Psoas muscle (tissue), 8 donors: Measurements from ENCODE around the gene GTF3C5. TPM values are rescaled to one million over a fixed set of nuclear protein-coding genes. Genes with fewer than 3 reads are reported as not detected.
A peak's percentile ranks its signal among the peaks of the same experiment; 100 is the strongest.
"Not testable (repeated sequence)": the region's sequence is repeated elsewhere in the genome, so short reads cannot be mapped to it uniquely, and the experiment has no call there.

Experiments used
- ATAC-seq, 4 donors: fragments of 200-7000 bp; cut with Tn5 transposase; one replicate each; pipeline ENCODE4 v1.9.1; 2020; ENCODE audit warnings: moderate library complexity in 3 of 4, mild to moderate bottlenecking in 2 of 4
- DNase-seq, 2 donors: peaks; one replicate each; pipeline ENCODE4 v3.0.0-alpha.2; 2020
- H3K27ac ChIP-seq: fragments of 200-600 bp; one replicate; pipeline ENCODE4 v1.8.0; 2022
- H3K27me3 ChIP-seq, 3 donors: fragments of 200-600 bp in 1 of 3; one replicate each; pipeline versions ENCODE4 v1.6.1 to v1.8.0; 2013 to 2022; ENCODE audit warnings: low read length in 2 of 3, mild to moderate bottlenecking in 2 of 3, moderate library complexity in 1 of 3; ENCODE audit not compliant: insufficient read depth in 3 of 3
- H3K36me3 ChIP-seq, 2 donors: fragments of 200-600 bp in 1 of 2; one replicate each; pipeline versions ENCODE4 v1.6.1 to v1.8.0; 2013 to 2022; ENCODE audit warnings: low read depth in 1 of 2, mild to moderate bottlenecking in 1 of 2, moderate library complexity in 1 of 2; ENCODE audit not compliant: insufficient read depth in 1 of 2
- H3K4me1 ChIP-seq: fragments of 200-600 bp; one replicate; pipeline ENCODE4 v1.8.0; 2022
- H3K4me3 ChIP-seq: fragments of 200-600 bp; one replicate; pipeline ENCODE4 v1.8.0; 2022; ENCODE audit warnings: mild to moderate bottlenecking
- H3K9me3 ChIP-seq: fragments of 200-600 bp; one replicate; pipeline ENCODE4 v1.8.0; 2022
- CTCF ChIP-seq: fragments of 200-600 bp; IDR thresholded peaks from one replicate; pipeline ENCODE4 v1.8.0; 2022; ENCODE audit warnings: antibody characterized with exemption
- WGBS, 3 donors: extraction: QIAGEN DNeasy Blood & Tissue Kit; methylation state at CpG; one replicate each; pipeline versions ENCODE4 v1.1.6 to v1.1.7; 2013; 5-methylcytosine and 5-hydroxymethylcytosine counted together
- intact Hi-C, 2 donors: fragments of 100-400 bp; cut with DNase I; formaldehyde crosslinking; loops; one replicate each; pipeline versions ENCODE4 v1.11.0 to v1.14.2; 2022
- polyA plus RNA-seq, 3 donors: library from polyadenylated mRNA; stranded (reverse); fragments of 200-250 nt; gene quantifications; one replicate each; pipeline ENCODE4 v1.2.3, GENCODE V29; 2013
- total RNA-seq, 4 donors: library from RNA; stranded (reverse); fragmentation: NEBNext Ultra II Directional in 2 of 4; extraction: Animal tissue kit (Norgen Biotek cat#: 25700) in 2 of 4; gene quantifications; one replicate each; pipeline versions ENCODE4 v1.2.1 to v1.2.4, GENCODE V29; 2021 to 2023
- donor health status: healthy with polysubstance abuse.
- donor health status: DM: no; HTN: no; CAD: no; lungs with moderate emphysema.
- donor health status: Bipolar disorder and iron deficiency.
- donor health status: healthy.
- donor health status: DM: yes; HTN: yes; CAD: no.
- donor health status: DM: no; HTN: no; CAD: no.
- donor health status: DM: no; HTN: no; CAD: no.
- donor health status: DM: yes; HTN: yes; CAD: no.

GTF3C5 gene
- total and polyA plus RNA-seq, 7 donors = 34.6 to 70.8 (median 42.7) TPM

- Histone ChIP-seq H3K36me3 (peaks cover 0 to 19% of the 10 kb centered on the region in 2 donors), H3K4me3 (no peak overlapping the region), H3K27me3 (no peaks in the 10 kb centered on the region), H3K27ac (no peak overlapping the region), H3K4me1 (peaks cover 30% of the 10 kb centered on the region), H3K9me3 (no peaks in the 10 kb centered on the region)
- intact Hi-C loops = loop anchor here in 1 of 2 donors (10.0 kb wide), 1 partner anchor 457 kb away; no protein-coding TSS in a partner anchor
- 88 to 91% (median 89%) methylated on average over 22 to 25 of the region's 25 CpGs for WGBS, 3 donors
- DNase-seq (no peak), ATAC-seq (no peak)
- no peak for TF ChIP-seq CTCF
These were observed 7.1 kb downstream of the GTF3C5 start for GRCh38 chr9:133037775-133038515.

GRCh38 chr9:133040892-133041479 is 10.2 kb downstream of the GTF3C5 start:
- H3K27ac ChIP-seq, H3K27me3 ChIP-seq, H3K4me3 ChIP-seq, H3K9me3 ChIP-seq: not testable (repeated sequence)
- WGBS, 3 donors = 83 to 93% (median 83%) methylated on average over 12 of the region's 12 CpGs
- peak; percentile 59 to 77 for DNase-seq
- Histone ChIP-seq H3K36me3 (peaks cover 0 to 44% of the 10 kb centered on the region in 2 donors), H3K4me1 (peaks cover 13% of the 10 kb centered on the region)
- intact Hi-C loops = loop anchor here in 1 of 2 donors (10.0 kb wide), 1 partner anchor 294 kb away; the partner anchor contains the start of gene SURF6
- peak; percentile 63 for TF ChIP-seq CTCF
- peak in 1 of 4 donors; percentile 43 for ATAC-seq

GRCh38 chr9:133041958-133042357 is 11.2 kb downstream of the GTF3C5 start:
- no peak overlapping the region for H3K27ac ChIP-seq
- H3K4me3 ChIP-seq = no peak overlapping the region
- peaks cover 9% of the 10 kb centered on the region for H3K4me1 ChIP-seq
- H3K9me3 ChIP-seq = no peaks in the 10 kb centered on the region
- TF ChIP-seq CTCF = no peak
- 85 to 92% (median 88%) methylated on average over 9 of the region's 9 CpGs for WGBS, 3 donors
- peaks cover 0 to 54% of the 10 kb centered on the region in 2 donors for H3K36me3 ChIP-seq
- DNase-seq (no peak), ATAC-seq (no peak)
- H3K27me3 ChIP-seq = no peaks in the 10 kb centered on the region
- intact Hi-C loops = loop anchor here in 1 of 2 donors (10.0 kb wide), 1 partner anchor 293 kb away; the partner anchor contains the start of gene SURF6

- no peak for TF ChIP-seq CTCF
- ATAC-seq = no peak
- no peak overlapping the region for H3K27ac ChIP-seq
- intact Hi-C loops = loop anchor here in 1 of 2 donors (10.0 kb wide), 1 partner anchor 292 kb away; the partner anchor contains the start of gene SURF6
- no peak overlapping the region for H3K4me3 ChIP-seq
- WGBS, 3 donors = 49 to 72% (median 65%) methylated on average over 8 of the region's 8 CpGs
- H3K27me3 ChIP-seq = no peaks in the 10 kb centered on the region
- no peaks in the 10 kb centered on the region for H3K9me3 ChIP-seq
- DNase-seq = no peak
- H3K4me1 ChIP-seq = peaks cover 9% of the 10 kb centered on the region
- peaks cover 0 to 61% of the 10 kb centered on the region in 2 donors for H3K36me3 ChIP-seq
These were observed 11.9 kb downstream of the GTF3C5 start for GRCh38 chr9:133042676-133043075.
